NCI-H2081 treated with DMSO at 0.1 percent for 48 hours (cell line): ENCODE results near the gene PSMG4.

Experiments
- DNase-seq: peaks from one replicate; lab custom pipeline; 2025; lab: John Stamatoyannopoulos, UW

The PSMG4 gene

GRCh38 chr6:3290149-3290930 is 31.6 kb downstream of the PSMG4 start:
- no peak for DNase-seq

GRCh38 chr6:3290931-3291211 is 32.1 kb downstream of the PSMG4 start:
- no peak for DNase-seq

DNA sequence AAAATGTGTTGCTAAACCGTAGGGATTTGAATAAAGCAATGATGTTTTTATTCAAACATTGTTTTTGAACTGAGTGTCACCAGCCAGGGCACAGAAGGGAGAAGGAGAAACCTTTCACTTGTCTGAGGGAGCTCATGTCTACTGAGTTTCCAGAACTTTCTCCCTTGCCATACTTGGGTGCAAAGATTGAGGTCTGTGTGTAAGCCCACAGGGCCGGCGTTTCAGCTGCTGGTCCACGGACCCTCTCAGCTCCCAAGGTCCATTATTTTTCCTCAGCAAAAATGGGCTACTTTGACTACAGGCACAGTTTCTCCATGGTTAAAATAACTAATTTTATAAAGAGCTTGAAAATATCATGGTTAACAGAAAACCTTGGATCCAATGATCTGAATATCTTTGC is 32.6 kb downstream of the PSMG4 start:
- DNase-seq, result no peak

GRCh38 chr6:3291987-3292386 is 33.2 kb downstream of the PSMG4 start:
- no peak for DNase-seq

DNA sequence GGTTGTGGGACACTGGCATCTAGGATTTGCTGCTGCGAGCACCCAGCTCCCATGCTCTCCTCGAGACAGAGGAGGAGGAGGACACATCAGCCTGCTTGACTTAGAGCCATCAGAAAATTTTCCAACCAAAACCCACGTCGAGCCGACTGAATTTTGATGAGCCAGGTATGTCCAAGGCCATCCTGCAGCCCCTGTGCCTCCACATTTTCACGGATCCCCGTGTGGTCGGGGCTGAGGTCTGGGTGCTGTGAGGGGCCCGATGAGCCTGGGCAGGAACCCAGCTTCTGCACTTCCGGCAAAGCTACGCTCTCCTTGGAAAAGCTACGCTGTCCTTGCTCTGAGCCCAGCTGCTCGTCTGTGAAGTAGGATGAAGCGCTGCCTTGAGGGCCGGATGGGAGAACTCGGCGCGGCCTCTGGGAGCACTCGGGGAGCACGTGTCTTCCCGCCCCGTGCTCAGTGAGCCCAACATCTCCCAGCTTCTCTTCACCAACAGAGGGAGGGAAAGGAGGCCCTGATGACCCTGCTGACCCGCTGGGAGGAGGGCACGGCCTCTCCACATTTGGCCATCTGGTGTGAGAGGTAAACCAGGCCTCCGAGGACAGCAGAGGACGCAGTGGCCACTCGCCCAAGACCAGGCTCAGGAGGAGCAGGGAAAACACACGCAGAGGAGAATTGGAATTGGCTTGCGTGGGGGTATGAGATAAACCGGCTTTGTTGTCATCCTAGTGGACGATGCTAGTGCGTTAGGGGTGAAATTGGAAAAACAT is 33.9 kb downstream of the PSMG4 start:
- no peak for DNase-seq

DNA sequence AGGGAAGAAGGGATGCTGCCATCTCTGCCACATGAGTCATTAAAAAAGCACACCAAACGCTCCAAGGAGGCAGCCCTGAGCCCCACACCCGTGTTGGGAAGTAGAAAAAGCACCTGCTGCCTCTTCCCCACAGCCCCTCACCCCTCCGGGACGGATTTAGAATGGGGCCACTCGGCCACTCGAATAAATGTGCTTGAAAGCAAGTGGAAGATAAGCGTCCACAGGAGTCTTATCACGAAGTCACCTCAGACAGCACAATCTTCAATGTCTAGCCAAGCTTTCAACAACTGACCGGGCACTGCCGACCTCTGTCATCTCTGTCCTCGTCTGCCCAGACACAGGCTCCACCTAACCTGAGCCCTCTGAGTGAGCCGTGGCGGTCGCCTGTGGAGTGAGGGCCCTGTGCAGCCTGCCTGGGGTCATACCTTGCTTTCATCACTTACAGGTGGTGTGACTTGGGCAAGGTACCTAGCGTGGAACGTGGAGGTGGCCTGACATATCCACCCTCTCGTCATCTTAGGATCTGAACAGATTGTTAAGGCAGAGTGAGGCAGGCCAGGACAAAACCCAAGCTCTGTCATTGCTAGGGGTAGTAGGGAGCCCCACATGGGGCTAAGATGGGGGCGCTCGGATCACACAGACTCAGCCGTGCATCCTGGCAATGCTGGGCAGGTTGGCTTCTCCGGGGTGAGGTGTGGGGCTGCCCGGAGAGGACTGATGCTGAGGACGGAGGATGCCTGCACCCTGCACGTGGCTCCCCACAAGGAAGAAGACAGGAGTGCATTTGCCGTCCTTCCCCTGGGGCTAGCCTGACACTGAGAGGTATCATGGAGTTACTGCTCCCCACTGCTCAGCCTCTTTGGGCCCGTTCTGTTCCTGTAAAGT is 34.8 kb downstream of the PSMG4 start:
- no peak for DNase-seq

DNA sequence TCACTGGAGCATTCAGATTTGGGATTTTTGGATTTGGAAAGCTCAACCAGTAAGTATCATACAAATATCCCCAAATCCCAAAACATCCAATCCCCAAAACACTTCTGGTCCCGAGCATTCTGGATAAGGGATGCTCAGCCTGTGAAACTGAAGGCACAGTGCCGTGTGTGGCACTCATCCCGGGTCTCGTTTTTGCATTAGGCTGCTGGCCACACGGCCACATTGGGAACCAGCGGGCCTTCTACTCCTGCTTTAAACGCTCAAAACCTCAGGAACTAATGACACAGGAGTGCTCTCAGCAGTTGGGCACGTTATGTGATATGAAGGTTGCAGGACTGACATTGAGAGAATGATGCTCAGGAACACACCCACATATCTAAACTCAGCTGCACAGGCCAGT is 35.6 kb downstream of the PSMG4 start:
- no peak for DNase-seq

GRCh38 chr6:3294921-3295871 is 36.4 kb downstream of the PSMG4 start:
- no peak for DNase-seq

- no peak for DNase-seq
Observed at GRCh38 chr6:3296078-3296477, 37.3 kb downstream of the PSMG4 start.

DNA sequence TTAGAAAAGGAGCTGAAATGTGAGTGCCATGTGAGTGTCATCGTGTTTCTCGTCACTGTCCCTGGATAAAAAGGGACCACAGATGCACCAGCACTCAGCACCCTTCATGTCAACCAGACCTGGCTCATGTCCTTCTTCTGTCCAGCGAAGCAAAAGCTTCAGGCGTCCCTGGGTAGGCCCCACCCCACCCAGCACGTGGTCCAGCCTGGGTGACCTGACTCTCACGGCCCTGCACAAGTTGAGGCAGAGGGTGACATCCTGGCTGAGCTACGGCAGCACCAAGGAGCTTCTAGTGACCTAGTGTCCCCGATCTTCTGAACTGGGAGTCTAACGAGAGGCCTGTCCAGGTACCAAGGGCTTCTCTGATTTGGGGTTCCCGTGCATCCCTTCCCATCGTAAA is 37.8 kb downstream of the PSMG4 start:
- no peak for DNase-seq

DNA sequence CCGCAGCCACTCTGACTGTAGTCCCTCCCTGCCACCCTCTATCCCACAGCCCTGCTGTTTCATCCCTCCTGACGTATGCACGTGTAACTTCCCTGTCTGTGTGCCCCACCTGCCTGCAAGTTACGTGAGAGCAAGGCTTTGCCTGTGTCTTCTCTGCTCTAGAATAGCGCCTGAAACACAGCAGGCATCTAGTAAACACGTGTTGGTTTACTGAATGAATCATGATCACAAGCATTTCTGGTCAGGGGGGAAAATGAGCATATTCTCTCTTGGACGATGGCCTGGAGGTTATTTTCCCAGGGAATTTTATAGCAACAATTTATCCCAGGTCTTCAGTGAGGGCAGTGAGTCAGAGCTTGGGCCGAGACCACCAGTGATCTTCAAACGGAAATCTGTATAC is 38.3 kb downstream of the PSMG4 start:
- DNase-seq, result no peak

GRCh38 chr6:3297909-3298308 is 39.2 kb downstream of the PSMG4 start:
- DNase-seq, result no peak

GRCh38 chr6:3299221-3299620 is 40.5 kb downstream of the PSMG4 start:
- DNase-seq, result no peak

- no peak for DNase-seq
Observed at GRCh38 chr6:3301506-3301905, 42.8 kb downstream of the PSMG4 start.

DNA sequence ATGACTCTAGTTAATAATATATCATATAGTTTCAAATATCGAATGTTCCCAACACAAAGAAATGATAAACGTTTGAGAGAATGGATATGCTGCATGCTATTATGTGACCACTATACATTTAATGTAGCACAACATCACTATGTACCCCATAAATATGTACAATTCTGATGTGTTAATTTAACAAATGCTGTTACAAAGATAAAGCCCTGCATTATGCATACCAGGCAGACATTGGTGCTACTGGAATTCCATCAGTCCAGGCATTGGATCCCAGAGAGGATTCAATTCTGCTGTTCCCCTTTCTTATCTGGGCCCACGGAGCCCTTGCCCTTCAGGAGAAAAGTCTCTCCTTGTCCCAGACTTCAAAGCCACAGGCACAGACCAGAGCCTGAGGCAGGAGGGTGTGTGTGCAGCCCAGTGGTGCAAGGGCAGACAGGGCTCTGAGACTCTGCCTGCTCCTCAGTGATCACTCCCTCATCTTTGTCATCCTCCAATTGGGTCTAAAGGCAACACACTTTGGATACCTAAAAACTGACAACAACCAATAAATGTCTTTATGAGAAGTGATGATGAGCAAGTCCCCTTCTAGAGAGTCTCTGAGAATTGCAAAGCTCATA is 45.2 kb downstream of the PSMG4 start:
- no peak for DNase-seq

DNA sequence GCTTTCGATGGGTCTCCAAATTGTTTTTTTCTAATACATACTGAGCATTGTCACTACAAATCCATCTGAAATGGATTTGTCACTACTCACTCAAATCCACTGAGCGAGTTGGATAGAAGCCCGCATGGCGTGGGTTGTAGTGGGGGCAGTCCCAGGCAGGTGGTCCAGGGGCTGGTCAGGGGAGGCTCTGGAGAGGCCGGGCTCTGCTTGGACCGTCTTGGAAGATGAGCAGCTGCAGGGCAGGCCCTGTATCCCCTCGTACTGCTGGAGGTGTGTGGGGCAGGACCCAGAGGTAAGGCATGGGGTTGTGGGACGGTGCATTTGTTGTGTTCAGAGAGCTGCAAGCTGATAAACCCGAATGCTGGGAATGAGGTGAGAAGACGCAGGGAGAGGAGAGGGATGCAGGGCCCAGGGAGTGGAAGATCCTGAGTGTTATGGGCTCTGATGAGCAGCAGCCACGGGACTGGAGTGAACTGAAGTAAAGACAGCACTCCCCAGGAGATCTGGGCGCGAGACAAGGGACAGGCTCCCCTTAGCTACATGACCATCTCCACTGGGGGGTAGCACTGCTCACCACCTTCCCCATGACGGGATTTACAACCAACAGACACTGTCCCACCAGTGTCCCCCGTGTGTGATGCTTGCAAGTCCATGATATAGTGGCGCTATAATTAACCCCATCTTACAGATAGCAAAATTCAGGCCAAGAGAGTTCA is 45.9 kb downstream of the PSMG4 start:
- DNase-seq, result no peak

DNA sequence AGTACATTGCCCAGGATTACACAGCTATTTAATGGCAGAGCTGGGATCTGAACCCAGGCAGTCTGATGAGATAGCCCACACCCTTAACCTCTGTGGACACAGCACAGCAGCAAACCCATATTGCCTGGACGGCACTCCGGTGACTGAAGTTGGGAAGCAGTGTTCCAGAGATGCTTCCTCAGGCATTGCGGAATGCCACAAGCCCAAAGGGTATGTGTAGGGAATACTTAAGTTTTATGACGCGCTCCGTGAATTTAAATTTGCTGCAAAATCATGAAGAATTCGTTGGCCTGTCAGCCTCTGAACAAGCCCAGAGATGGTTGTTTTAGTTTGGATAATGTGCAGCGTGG is 46.4 kb downstream of the PSMG4 start:
- no peak for DNase-seq

DNA sequence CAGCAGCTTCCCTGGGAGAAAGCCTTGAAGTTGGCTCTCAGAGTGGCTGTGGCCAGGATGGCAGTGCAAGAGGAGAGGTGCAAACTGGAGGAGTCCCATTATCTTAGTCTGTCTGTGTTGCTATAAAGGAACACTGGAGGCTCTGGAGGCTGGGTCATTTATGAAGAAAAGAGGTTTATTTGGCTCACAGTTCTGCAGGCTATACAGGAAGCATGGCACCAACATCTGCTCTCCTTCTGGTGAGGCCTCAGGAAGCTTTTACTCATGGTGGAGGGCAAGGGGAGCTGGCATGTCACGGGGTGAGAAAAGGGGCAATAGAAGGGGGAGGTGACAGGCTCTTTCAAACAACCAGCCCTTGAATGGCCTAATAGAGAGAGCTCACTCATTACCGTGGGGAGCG is 47.1 kb downstream of the PSMG4 start:
- no peak for DNase-seq

GRCh38 chr6:3306848-3307247 is 48.1 kb downstream of the PSMG4 start:
- no peak for DNase-seq

- DNase-seq, result no peak
Observed at GRCh38 chr6:3307436-3307835, 48.7 kb downstream of the PSMG4 start.

- no peak for DNase-seq
Observed at GRCh38 chr6:3308106-3308505, 49.4 kb downstream of the PSMG4 start.
